Measurements from ENCODE around the gene RNF144A. TPM values are rescaled to one million over a fixed set of nuclear protein-coding genes. Genes with fewer than 3 reads are reported as not detected.
"Not testable (repeated sequence)": the region's sequence is repeated elsewhere in the genome, so short reads cannot be mapped to it uniquely, and the experiment has no call there.

RNF144A gene
- total RNA-seq, 1 experiment from 2014 or later = 9.5 TPM

DNA sequence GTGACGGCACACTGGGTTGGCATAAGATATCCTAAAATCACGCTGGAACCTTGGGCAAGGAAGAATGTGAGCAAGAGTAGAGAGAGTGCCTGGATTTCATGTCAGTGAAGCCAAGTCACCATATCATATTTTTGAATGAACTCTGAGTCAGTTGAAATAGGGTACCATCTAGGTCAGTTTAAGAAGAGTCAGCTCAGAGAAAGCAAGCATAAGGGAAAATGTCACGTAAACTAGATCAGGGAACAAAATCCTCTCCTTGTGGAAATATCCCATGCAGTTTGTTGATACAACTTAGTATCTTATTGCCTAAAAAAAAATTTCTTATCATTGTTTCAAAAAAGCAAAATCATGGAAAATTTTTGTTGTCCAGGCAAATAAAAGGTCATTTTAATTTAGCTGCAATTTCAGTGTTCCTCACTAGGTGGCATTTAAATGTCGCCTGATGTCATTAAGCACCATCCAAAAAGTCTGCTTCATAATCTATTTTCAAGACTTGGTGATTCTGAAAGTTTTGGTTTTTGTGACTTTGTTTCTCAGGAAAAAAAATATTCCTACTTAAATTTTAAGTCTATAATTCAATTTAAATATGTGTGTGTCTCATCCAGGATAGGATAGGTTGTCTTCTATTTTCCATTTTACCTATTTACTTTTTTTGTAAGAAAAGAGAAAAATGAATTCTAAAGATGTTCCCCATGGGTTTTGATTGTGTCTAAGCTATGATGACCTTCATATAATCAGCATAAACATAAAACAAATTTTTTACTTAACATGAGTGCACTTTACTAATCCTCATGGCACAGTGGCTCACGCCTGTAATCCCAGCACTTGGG lies 20.1 kb upstream of the RNF144A start:
- H3K9me3 ChIP-seq (ENCODE audit: low read length) = no peaks in the 10 kb centered on the region
- peak; percentile 72 for DNase-seq
- H3K9ac ChIP-seq (ENCODE audit: low read length) = no peak overlapping the region
- ChIA-PET CTCF (interaction anchor here (0.7 to 1.2 kb wide), 8 partner anchors 22 to 1829 kb away, joined by 3 to 6 read pairs (median 4); no protein-coding TSS in a partner anchor), POLR2A (ENCODE audit: unreplicated experiment) (no interaction called here)
- TF ChIP-seq CTCF (conservative IDR thresholded peaks at IDR 0.05; ENCODE audit: low read depth, low read length) (peak; percentile 84), EZH2phosphoT487 (IDR thresholded peaks at IDR 0.05; ENCODE audit: borderline replicate concordance, low read length) (no peak)
- BruUV-seq (replicated peaks) = no TSS peak
- no peaks in the 10 kb centered on the region for H3K9me2 ChIP-seq (replicated peaks; ENCODE audit: low read length)
- peak; percentile 56 for ATAC-seq
- no peak overlapping the region for H2AFZ ChIP-seq (ENCODE audit: low read length)
- no peaks in the 10 kb centered on the region for H3K79me2 ChIP-seq (ENCODE audit: low read length)
- no peak overlapping the region for H3K4me3 ChIP-seq (ENCODE audit: low read length)
- H3K4me1 ChIP-seq (ENCODE audit: insufficient read depth, low read length) = no peaks in the 10 kb centered on the region
- H3K27me3 ChIP-seq (ENCODE audit: low read length) = no peaks in the 10 kb centered on the region
- no peaks in the 10 kb centered on the region for H4K20me1 ChIP-seq (ENCODE audit: low read length)
- intact Hi-C loops (cut with micrococcal nuclease) = loop anchor here (1.0 to 2.0 kb wide), 3 partner anchors 16 to 188 kb away; no protein-coding TSS in a partner anchor
- H3K4me2 ChIP-seq (ENCODE audit: low read length) = no peak overlapping the region
- H3K36me3 ChIP-seq (ENCODE audit: low read depth, low read length) = no peaks in the 10 kb centered on the region
- no peak overlapping the region for H3K27ac ChIP-seq (ENCODE audit: low read length)
- H3F3A ChIP-seq (ENCODE audit: low read length, unreplicated experiment) = no peaks in the 10 kb centered on the region

DNA sequence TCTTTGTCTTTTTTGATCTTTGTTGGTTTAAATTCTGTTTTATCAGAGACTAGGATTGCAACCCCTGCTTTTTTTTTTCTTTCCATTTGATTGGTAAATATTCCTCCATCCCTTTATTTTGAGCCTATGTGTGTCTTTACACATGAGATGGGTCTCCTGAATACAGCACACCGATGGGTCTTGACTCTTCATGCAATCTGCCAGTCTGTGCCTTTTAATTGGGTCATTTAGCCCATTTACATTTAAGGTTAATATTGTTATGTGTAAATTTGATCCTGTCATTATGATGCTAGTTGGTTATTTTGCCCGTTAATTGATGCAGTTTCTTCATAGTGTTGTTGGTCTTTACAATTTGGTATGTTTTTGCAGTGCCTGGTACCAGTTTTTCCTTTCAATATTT lies 14.6 kb upstream of the RNF144A start:
- intact Hi-C loops (cut with micrococcal nuclease); H3K79me2 ChIP-seq (ENCODE audit: low read length); H3K4me1 ChIP-seq (ENCODE audit: insufficient read depth, low read length); H3K9ac ChIP-seq (ENCODE audit: low read length); H3K4me3 ChIP-seq (ENCODE audit: low read length); H3K27me3 ChIP-seq (ENCODE audit: low read length); H2AFZ ChIP-seq (ENCODE audit: low read length); H3F3A ChIP-seq (ENCODE audit: low read length, unreplicated experiment); POLR2A ChIA-PET (ENCODE audit: unreplicated experiment); BruUV-seq (replicated peaks); H3K27ac ChIP-seq (ENCODE audit: low read length); H3K36me3 ChIP-seq (ENCODE audit: low read depth, low read length); H4K20me1 ChIP-seq (ENCODE audit: low read length); H3K9me3 ChIP-seq (ENCODE audit: low read length); DNase-seq; H3K4me2 ChIP-seq (ENCODE audit: low read length); H3K9me2 ChIP-seq (replicated peaks; ENCODE audit: low read length); ATAC-seq: not testable (repeated sequence)
- CTCF ChIA-PET = interaction anchor here (0.6 kb wide), 1 partner anchor 523 kb away, joined by 3 read pairs; no protein-coding TSS in a partner anchor

DNA sequence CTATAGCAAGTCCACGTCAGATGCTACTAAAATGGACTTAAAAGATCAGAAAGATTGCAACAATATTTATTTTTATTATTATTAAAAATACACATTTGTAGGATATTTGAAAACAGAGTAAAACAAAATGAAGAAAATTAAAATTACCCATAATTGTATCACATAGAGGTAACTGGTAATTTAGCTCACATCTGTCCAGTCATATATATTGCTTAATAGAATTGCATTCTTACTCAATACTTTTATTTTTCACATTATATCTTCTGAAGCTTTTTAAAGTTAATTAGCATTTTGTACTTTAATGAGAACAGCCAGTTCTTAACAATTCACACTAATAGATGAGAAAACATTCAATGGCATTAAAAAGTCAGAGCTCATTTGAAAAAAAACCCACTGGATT lies 11.5 kb upstream of the RNF144A start:
- H3K79me2 ChIP-seq (ENCODE audit: low read length) = no peaks in the 10 kb centered on the region

More for the DNA sequence above, 11.5 kb upstream of the RNF144A start:
- H3K27me3 ChIP-seq (ENCODE audit: low read length) = no peaks in the 10 kb centered on the region
- DNase-seq (no peak), ATAC-seq (no peak)
- H3F3A ChIP-seq (ENCODE audit: low read length, unreplicated experiment) = no peaks in the 10 kb centered on the region
- H3K36me3 ChIP-seq (ENCODE audit: low read depth, low read length) = no peaks in the 10 kb centered on the region
- no TSS peak for BruUV-seq (replicated peaks)
- no peaks in the 10 kb centered on the region for H3K4me1 ChIP-seq (ENCODE audit: insufficient read depth, low read length)
- TF ChIP-seq EZH2phosphoT487 (IDR thresholded peaks at IDR 0.05; ENCODE audit: borderline replicate concordance, low read length) (no peak), CTCF (conservative IDR thresholded peaks at IDR 0.05; ENCODE audit: low read depth, low read length) (no peak), EZH2 (IDR thresholded peaks at IDR 0.05; ENCODE audit: low read length, unreplicated experiment) (no peak)
- H2AFZ ChIP-seq (ENCODE audit: low read length) = no peak overlapping the region
- no peak overlapping the region for H3K4me3 ChIP-seq (ENCODE audit: low read length)
- no peaks in the 10 kb centered on the region for H3K9me3 ChIP-seq (ENCODE audit: low read length)
- ChIA-PET CTCF (interaction anchor here (0.7 to 1.1 kb wide), 2 partner anchors 17 to 102 kb away, joined by 3 to 7 read pairs; no protein-coding TSS in a partner anchor), POLR2A (ENCODE audit: unreplicated experiment) (no interaction called here)
- no peaks in the 10 kb centered on the region for H3K9me2 ChIP-seq (replicated peaks; ENCODE audit: low read length)
- no peaks in the 10 kb centered on the region for H4K20me1 ChIP-seq (ENCODE audit: low read length)
- no peak overlapping the region for H3K4me2 ChIP-seq (ENCODE audit: low read length)
- no peak overlapping the region for H3K27ac ChIP-seq (ENCODE audit: low read length)
- intact Hi-C loops (cut with micrococcal nuclease) = no loop called here
- no peak overlapping the region for H3K9ac ChIP-seq (ENCODE audit: low read length)
